Memory B cell (primary cell): ENCODE data around the gene PHLDA2.

Source experiments
- ATAC-seq: fragments of 150-1000 bp; cut with Tn5 transposase; 2 replicates; pipeline ENCODE4 v1.10.0; 2021; ENCODE audit warnings: low read depth, mild to moderate bottlenecking, moderate library complexity
- DNase-seq, 2 donors: peaks; one replicate each; pipeline ENCODE4 v3.0.0; 2022; ENCODE audit warnings: low spot score in 2 of 2
- H3K27ac Mint-ChIP-seq: one replicate; pipeline ENCODE4 v1.8.0; 2022; ENCODE audit warnings: mild to moderate bottlenecking, moderate library complexity, mixed read lengths
- H3K27me3 Mint-ChIP-seq: one replicate; pipeline ENCODE4 v1.8.0; 2022; ENCODE audit warnings: mixed read lengths
- H3K36me3 Mint-ChIP-seq: one replicate; pipeline ENCODE4 v1.8.0; 2022; ENCODE audit warnings: mild to moderate bottlenecking, mixed read lengths
- H3K4me1 Mint-ChIP-seq: one replicate; pipeline ENCODE4 v1.8.0; 2022; ENCODE audit warnings: mixed read lengths
- H3K4me3 Mint-ChIP-seq: one replicate; pipeline ENCODE4 v1.8.0; 2022; ENCODE audit warnings: mild to moderate bottlenecking, moderate library complexity, mixed read lengths
- H3K9me3 Mint-ChIP-seq: one replicate; pipeline ENCODE4 v1.8.0; 2022; ENCODE audit warnings: mixed read lengths

PHLDA2 gene

DNA sequence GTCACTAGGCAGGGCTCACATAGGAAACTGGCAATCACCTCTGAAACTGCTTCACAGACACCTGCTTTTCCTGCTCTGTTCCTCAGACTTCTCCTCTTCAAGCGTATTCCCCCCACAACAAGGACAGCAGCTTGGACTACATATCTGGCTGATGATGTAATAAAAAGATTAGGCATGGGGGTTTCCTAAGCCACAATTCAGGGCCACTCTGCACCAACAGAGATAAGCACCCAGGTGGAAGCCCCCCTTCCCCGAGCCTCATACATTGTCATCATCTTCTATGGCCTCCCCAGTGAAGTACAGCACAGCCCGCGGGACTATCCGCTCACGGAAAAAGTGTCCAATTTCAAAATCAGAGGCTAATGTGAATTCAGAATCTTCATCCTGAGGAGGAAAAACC lies 25.0 kb upstream of the PHLDA2 start:
- H3K36me3 Mint-ChIP-seq = peaks cover 37% of the 10 kb centered on the region
- no peaks in the 10 kb centered on the region for H3K4me1 Mint-ChIP-seq
- no peak for ATAC-seq
- no peak overlapping the region for H3K4me3 Mint-ChIP-seq
- DNase-seq = no peak
- no peak overlapping the region for H3K27ac Mint-ChIP-seq
- H3K9me3 Mint-ChIP-seq = no peaks in the 10 kb centered on the region
- H3K27me3 Mint-ChIP-seq = no peaks in the 10 kb centered on the region

DNA sequence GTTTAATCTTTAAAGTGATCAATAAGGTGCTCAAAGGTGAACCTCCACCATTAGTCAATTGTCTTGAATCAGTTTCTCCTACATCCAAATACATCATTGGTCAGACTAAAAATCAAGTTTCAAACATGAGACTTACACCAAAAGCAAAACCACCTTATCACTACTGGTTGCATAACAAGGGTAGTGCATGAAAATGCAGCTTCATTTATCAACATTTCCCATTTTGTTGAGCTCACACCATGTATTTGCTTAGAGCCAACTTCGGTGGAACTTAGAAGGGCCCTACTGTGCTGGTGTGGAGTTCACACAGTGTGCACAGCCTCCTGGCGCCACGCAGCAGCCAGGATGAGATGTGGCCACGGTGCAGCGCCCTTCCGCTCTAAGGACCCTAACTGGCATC lies 23.1 kb upstream of the PHLDA2 start:
- H3K9me3 Mint-ChIP-seq = no peaks in the 10 kb centered on the region
- no peak overlapping the region for H3K27ac Mint-ChIP-seq
- peaks cover 44% of the 10 kb centered on the region for H3K36me3 Mint-ChIP-seq
- H3K4me1 Mint-ChIP-seq = no peaks in the 10 kb centered on the region
- H3K27me3 Mint-ChIP-seq = no peaks in the 10 kb centered on the region
- no peak overlapping the region for H3K4me3 Mint-ChIP-seq
- no peak for DNase-seq
- no peak for ATAC-seq

- Mint-ChIP-seq H3K9me3 (no peaks in the 10 kb centered on the region), H3K27me3 (no peaks in the 10 kb centered on the region), H3K36me3 (peaks cover 39% of the 10 kb centered on the region), H3K4me1 (peaks cover 2% of the 10 kb centered on the region), H3K27ac (no peak overlapping the region), H3K4me3 (no peak overlapping the region)
- no peak for ATAC-seq
- no peak for DNase-seq
Observed at GRCh38 chr11:2951231-2952110, 22.3 kb upstream of the PHLDA2 start.

- Mint-ChIP-seq H3K36me3 (peaks cover 39% of the 10 kb centered on the region), H3K4me1 (peaks cover 2% of the 10 kb centered on the region), H3K9me3 (no peaks in the 10 kb centered on the region), H3K27ac (no peak overlapping the region), H3K4me3 (no peak overlapping the region), H3K27me3 (no peaks in the 10 kb centered on the region)
- no peak for DNase-seq
- ATAC-seq = no peak
Observed at GRCh38 chr11:2950825-2951224, 21.6 kb upstream of the PHLDA2 start.

DNA sequence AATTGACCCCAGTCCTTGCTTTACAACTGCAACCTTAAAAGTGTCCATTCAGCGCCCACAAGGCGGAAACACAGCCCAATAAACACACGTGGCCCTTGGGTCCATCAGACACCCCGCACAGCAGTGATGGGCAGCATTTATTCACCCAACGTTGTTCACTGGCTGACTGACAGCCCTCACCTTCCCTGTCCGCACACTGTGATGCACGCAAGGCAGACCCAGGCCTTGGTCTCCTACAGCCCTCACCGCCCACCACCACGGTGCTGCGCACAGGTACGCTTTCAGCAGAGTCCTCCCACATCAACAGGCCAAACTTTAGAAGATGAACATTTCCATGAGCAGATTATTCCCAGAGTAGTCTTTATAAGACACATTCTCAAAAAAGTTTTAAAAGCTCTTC lies 20.7 kb upstream of the PHLDA2 start:
- Mint-ChIP-seq H3K4me1 (peaks cover 2% of the 10 kb centered on the region), H3K4me3 (no peak overlapping the region), H3K36me3 (peaks cover 37% of the 10 kb centered on the region), H3K27ac (peak overlapping the region; percentile 31), H3K9me3 (no peaks in the 10 kb centered on the region), H3K27me3 (no peaks in the 10 kb centered on the region)
- ATAC-seq (no peak), DNase-seq (no peak)

DNA sequence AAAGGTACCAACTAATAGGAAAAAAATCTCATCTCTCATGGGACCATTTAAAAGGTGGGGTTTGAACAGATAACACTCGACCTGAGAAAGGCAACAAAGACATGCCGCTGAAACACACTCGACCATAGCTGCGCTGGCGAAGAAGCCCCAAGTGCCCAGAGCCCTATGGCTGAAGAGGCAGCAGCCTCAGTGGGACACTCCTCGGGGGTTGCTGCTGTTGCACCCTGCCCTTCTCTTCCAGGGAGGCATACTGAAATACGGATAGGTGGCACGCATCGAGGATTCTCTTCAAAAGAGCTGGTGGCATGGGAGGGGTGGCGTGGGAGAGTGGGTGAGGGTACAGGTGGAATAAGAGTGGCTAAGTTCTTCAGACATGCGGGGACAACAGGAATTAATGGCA lies 18.5 kb upstream of the PHLDA2 start:
- Mint-ChIP-seq H3K36me3 (peaks cover 37% of the 10 kb centered on the region), H3K9me3 (no peaks in the 10 kb centered on the region), H3K27me3 (no peaks in the 10 kb centered on the region), H3K27ac (no peak overlapping the region), H3K4me1 (peaks cover 2% of the 10 kb centered on the region), H3K4me3 (no peak overlapping the region)
- no peak for DNase-seq
- no peak for ATAC-seq

GRCh38 chr11:2945757-2946287 lies 16.6 kb upstream of the PHLDA2 start:
- ATAC-seq = no peak
- Mint-ChIP-seq H3K27me3 (no peaks in the 10 kb centered on the region), H3K36me3 (peaks cover 32% of the 10 kb centered on the region), H3K4me1 (peaks cover 2% of the 10 kb centered on the region), H3K4me3 (no peak overlapping the region), H3K9me3 (no peaks in the 10 kb centered on the region), H3K27ac (no peak overlapping the region)
- no peak for DNase-seq

DNA sequence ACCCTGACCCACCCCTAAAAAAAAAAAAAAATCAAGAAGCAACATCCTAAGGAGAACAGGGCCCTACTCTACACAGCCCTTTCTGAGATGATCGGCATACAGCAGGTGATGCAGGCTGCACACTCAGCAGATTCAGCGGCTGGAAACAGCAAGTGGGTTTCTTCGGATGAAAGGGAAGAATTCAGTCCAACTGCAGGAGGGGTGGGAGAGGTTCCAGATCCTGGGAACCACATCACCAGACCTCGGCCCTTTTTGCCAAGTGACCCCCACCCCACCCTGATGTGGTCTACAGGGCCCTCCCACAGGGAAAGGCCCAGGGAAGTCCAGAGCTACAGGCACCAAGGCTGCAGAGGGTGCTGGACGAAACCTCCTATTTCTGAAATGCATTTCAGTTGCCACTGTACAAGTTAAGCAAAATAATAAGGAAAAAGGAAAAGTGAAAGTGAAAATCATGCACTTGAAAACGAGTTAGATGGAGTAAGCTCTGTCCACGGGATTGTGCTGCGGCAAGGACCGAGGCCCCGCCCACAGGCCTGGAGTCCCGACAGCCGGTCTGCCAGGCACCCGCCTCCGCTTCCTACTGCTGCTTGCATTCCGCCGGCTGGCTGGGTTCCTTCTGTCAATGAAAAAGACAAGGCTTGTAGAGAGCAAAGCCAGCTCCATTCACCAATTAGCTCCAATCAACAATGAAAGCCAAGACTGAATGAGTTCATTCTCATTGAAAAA lies 16.0 kb upstream of the PHLDA2 start:
- Mint-ChIP-seq H3K4me1 (peaks cover 2% of the 10 kb centered on the region), H3K27me3 (no peaks in the 10 kb centered on the region), H3K4me3 (no peak overlapping the region), H3K27ac (no peak overlapping the region), H3K36me3 (peaks cover 31% of the 10 kb centered on the region), H3K9me3 (no peaks in the 10 kb centered on the region)
- DNase-seq (no peak), ATAC-seq (no peak)

DNA sequence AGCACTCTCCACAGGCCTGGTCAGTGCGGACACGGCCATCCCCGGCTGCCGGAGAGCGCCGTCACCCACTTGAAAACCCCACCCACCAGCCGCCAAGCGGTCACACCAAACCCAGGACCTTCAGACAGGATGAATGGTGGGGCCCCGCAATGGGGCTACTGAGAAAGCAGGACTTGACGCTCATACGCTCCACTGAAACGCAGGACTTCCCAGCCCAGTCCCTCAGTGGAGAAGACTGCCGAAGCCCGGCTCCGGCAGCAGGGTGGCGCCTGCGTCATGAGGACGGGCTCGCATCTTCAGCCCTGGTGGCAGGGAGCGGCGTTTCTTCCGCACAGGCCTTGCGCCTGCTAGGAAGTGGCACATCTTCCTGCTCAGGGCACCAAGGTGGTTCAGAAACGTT lies 15.3 kb upstream of the PHLDA2 start:
- Mint-ChIP-seq H3K36me3 (peaks cover 27% of the 10 kb centered on the region), H3K9me3 (no peaks in the 10 kb centered on the region), H3K27ac (peak overlapping the region; percentile 20), H3K27me3 (no peaks in the 10 kb centered on the region), H3K4me3 (no peak overlapping the region), H3K4me1 (peaks cover 2% of the 10 kb centered on the region)
- DNase-seq = no peak
- no peak for ATAC-seq

GRCh38 chr11:2943711-2944118 lies 14.5 kb upstream of the PHLDA2 start:
- no peak overlapping the region for H3K4me3 Mint-ChIP-seq
- no peak for DNase-seq
- no peak overlapping the region for H3K27ac Mint-ChIP-seq
- H3K9me3 Mint-ChIP-seq = peaks cover 4% of the 10 kb centered on the region
- no peak for ATAC-seq
- no peaks in the 10 kb centered on the region for H3K27me3 Mint-ChIP-seq
- peaks cover 20% of the 10 kb centered on the region for H3K36me3 Mint-ChIP-seq
- H3K4me1 Mint-ChIP-seq = peaks cover 2% of the 10 kb centered on the region

DNA sequence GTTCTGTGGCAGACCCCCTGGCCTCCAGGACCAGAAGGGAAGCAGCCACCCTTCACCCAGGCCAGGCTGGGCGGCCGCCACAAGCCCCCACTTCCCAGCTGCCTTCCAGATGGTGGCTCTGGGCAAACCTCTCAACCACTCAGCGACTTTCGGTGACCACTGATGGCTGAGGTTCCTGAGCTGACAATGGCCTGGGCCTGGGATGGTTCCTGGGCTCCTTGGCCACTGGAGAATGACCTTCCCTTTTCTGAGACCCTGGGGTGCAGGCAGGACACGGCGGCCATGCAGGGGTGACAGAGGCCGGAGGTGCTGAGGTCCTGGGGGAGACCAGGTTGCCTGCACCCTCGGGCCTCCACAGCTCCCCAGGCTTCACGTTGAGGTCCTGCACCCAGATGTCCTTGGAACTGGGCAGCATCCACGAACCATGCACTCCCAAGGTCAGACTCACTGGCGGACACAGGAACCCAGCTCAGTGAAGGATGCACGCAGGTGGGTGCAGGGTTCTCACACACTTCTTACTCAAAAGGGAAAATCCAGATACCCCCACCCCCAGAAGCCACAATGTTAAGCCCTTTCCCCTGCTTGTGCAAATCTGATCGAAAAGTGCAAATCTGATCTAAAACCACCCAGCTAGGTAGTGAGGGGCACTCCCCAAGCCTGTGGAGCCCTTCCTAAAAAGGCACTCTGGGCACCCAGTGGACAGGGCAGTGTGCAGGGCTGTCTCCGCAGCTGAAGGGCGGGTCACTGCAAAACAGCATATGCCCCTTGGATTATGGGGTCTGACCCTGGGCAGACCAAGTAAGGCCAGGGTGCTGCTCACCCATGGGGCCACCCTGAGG lies 13.9 kb upstream of the PHLDA2 start:
- Mint-ChIP-seq H3K36me3 (peaks cover 23% of the 10 kb centered on the region), H3K27me3 (no peaks in the 10 kb centered on the region), H3K9me3 (peaks cover 10% of the 10 kb centered on the region), H3K4me1 (peaks cover 2% of the 10 kb centered on the region), H3K27ac (no peak overlapping the region), H3K4me3 (no peak overlapping the region)
- no peak for ATAC-seq
- no peak for DNase-seq

DNA sequence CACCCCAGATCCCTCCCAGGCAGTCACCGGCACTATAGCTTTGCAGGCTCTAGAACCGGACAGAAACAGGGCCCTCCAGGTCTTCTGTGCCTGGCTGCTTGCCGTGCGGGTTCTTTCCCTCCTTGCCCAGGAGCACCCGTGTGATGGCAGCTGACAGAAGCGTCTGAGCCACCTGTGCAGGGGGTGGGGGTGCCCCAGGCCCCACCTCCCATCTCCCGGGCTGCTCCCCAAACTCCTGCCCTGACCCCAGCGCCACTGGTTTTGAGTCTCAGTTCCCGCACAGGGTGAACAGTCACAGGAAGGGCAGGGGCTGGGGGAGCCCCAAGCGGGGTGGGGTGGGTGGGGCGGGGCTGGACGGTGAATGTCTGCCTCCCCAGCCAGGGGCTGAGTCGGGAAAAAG lies 13.2 kb upstream of the PHLDA2 start:
- DNase-seq (no peak), ATAC-seq (no peak)
- Mint-ChIP-seq H3K9me3 (peaks cover 15% of the 10 kb centered on the region), H3K4me3 (no peak overlapping the region), H3K36me3 (peaks cover 22% of the 10 kb centered on the region), H3K27ac (no peak overlapping the region), H3K4me1 (peaks cover 2% of the 10 kb centered on the region), H3K27me3 (no peaks in the 10 kb centered on the region)

GRCh38 chr11:2940921-2941821 lies 12.0 kb upstream of the PHLDA2 start:
- ATAC-seq (no peak), DNase-seq (no peak)
- Mint-ChIP-seq H3K36me3 (peaks cover 22% of the 10 kb centered on the region), H3K4me3 (no peak overlapping the region), H3K9me3 (peaks cover 17% of the 10 kb centered on the region), H3K27ac (no peak overlapping the region), H3K27me3 (no peaks in the 10 kb centered on the region), H3K4me1 (no peaks in the 10 kb centered on the region)
